Measurements from ENCODE around the gene UCK1.
A peak's percentile ranks its signal among the peaks of the same experiment; 100 is the strongest.

UCK1 gene

DNA sequence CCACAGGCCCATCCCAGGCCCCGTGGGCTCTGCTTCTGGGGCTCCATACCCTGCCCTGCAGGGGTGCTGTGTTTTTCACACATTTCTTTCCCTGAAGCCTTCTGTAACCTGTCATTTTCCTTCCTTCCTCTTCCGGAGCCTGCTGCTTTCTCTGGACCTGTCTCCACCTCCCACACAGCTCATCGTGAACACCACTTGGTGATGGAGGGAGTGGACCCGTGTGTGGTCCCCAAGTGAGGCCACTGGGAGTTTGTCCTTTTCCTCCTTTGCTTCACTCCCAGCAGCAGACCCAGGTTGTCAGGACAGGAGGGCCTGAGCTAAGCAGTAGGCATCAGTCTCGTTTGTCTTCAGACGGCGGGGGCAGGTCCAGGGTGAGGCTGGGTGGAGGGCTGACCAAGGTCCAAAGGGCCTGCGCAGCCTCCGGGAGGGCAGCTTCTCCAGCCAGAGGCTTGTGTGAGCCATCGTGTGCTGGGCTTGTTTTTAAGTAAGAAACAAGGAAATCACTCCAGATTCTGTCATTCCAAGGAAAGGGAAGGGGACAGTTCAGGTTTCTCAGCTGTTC, 34.1 kb downstream of the UCK1 start:
- DNase-seq (ENCODE audit: low read depth): no peak

DNA sequence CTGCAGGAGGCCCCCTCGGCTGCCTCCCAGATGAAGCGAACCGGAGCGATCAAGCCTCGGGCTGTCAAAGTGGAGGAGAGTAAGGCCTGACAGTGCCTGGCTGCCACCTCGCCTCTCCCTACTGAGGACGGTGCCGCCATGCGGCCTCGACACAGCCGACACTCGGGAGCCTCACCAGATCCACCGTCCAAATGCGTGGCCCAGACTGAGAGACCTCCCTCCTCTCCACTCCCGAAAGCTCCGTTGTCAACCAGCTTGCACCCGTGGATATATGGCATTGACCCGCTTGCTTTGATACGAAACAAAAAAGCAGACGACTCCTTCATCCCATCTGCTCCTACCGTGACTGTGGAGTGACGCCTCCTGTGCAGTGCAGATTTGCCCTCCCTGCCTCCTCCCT, 35.3 kb downstream of the UCK1 start:
- DNase-seq (ENCODE audit: low read depth): no peak

- no peak for DNase-seq (ENCODE audit: low read depth)
These were observed 36.7 kb downstream of the UCK1 start for GRCh38 chr9:131494296-131494870.

DNA sequence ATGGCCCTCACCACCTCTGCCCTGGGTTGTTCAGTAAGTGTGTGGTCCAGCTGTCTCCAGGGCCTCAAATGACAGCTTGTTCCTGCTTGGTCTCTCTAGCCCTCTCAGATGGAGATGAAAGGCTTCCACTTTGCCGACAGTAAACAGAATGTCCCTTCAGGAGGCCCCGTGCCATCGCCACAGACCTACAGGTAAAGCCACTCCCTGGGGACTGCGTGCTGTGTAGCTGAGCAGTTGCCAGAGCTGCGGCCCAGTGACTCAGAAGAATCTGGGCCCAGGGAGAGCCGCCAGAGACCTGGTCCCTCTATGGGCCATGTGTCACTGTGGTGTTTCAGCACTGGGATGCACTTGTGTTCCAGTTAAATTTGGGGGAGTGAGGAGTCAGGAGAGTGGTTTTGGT, 39.0 kb downstream of the UCK1 start:
- DNase-seq (ENCODE audit: low read depth): no peak

DNA sequence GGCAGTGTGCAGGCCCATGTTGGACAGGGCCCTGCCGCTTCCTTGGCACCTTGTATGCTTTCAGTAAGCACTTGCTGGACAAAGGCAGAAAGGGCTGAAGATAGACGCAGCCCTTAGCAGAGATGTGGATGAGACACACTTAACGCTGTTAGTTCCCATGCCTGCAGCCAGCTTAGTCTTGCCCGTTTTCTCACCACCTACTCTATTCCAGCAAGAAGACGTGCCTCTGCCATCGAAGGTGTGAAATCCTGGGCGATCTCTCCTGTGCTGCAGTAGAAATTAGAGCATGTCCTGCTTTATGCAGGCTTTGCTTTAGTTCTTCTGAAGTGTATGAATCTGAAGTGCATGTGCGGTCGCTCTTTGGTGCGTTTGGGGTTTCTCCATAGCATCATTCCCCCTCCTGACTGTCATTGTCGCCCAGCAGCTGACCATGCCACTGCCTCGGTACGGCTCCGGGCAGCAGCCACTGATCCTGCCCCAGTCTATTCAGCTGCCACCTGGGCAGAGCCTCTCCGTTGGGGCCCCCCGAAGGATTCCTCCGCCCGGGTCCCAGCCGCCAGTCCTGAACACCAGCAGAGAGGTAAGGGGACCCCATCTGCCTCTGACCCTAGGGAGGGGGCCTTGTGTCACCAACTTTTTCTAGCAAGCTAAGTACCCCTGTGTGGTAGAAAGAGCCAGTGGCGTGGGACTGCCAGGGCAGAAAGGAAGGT, 39.9 kb downstream of the UCK1 start:
- no peak for DNase-seq (ENCODE audit: low read depth)

DNA sequence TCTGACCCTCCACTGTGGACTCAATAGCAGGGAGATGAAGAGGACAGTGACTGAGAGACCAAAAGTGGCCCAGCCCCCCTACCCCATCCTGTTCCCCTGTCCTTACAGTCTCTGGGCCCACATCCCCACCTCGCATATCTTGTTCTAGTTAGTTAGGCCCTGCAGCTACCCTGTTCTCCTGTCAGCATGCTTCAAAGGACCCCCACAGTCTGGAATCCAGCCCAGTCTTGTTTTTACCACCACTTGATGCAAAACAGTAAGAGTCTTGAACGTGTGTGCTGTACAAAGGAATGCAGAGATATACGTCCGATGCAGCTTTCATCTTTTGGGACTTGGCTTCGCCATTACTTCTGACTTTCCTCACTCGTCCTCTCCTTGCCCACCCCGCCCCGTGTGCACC, 40.5 kb downstream of the UCK1 start:
- no peak for DNase-seq (ENCODE audit: low read depth)

DNA sequence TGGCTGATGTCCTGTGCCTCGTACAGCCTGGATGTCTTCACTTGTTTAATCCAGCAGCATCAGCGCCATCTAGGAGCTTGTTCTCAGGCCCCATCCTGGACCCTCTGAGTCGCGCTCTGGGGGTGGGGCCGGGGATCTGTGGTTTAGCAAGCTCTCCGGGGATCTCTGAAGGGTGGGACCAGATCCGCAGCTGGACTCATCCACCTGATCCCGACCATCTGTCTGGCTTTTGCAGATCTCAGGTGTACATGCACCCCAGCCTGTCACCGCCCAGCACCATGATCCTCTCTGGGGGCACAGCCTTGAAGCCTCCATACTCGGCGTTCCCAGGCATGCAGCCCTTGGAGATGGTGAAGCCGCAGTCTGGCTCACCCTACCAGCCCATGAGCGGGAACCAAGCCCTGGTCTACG, 43.4 kb downstream of the UCK1 start:
- DNase-seq (ENCODE audit: low read depth): no peak

GRCh38 chr9:131487001-131487400, 44.1 kb downstream of the UCK1 start:
- DNase-seq (ENCODE audit: low read depth): no peak

DNA sequence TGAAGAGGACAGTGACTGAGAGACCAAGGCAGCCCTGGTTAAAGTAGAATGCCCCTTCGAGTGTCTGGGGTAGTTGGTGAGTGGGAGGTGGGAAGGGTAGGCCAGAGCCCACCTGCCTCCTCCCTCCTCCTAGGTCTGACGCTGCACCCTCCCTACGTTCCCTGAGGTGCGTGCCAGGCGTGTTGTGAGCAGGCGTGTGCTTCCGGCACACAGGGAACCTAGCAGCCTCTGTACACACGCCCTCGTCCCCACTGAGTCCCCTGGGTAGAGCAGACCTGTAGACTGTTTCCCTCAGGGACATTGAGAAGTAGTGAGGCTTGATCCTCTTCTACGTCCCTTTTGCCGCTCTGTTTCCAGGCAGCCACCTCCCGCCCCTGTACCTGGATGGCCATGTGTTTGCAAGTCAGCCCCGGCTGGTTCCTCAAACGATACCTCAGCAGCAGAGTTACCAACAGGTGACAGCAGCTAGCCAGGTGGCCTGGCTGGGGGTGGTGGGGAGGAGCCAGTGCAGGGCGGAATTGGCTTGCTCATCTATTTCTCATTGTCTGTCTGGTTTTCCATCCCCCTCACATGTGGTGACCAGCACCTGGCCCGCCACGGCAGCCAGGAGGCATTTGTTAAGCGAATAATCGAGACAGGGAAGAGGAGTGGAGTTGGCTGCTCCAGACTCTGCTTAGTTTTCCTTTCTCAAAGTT, 45.2 kb downstream of the UCK1 start:
- no peak for DNase-seq (ENCODE audit: low read depth)

DNA sequence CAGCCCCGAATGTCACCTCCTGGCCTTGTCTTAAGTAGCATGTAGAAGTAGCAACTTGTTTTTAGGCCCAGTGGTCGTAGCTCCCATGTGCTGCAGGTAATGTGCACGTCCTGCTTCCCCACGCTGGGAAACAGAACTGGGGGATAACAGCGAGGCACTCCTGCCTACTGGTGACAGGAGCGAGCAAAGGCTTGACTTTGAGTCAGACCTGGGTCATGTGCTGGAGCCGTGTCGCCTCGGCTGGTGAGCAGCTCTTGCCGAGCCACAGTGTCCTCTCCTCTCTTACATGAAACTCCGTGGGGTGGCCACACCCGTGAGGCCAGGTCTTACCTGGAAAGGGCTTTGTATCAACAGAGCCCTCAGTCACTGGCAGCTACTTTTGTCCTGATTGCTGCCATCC, 45.9 kb downstream of the UCK1 start:
- DNase-seq (ENCODE audit: low read depth): no peak

DNA sequence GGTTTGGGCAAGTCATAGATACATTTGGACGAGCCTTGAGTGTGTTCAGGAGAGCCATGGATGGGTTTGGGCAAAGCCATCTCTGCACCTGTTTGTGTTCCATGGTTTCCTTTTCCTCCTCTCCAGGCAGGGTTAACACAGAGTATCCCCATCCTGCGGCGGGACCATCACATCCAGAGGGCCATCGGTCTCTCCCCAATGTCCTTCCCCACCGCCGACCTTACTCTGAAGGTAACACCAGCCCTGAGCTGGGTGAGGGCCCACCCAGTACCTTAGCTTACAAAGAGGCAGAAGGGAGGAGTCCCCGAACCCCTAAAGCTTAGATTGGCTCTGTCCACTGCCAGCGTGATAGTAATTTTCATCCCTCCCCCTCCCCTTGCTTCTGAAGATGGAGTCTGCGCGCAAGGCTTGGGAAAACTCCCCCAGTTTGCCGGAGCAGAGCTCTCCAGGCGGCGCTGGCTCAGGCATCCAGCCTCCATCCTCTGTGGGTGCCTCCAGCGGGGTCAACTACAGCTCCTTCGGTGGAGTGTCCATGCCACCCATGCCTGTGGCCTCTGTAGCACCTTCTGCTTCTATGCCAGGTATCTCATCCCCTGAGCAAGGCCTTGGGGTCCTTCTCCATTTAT, 46.4 kb downstream of the UCK1 start:
- no peak for DNase-seq (ENCODE audit: low read depth)

DNA sequence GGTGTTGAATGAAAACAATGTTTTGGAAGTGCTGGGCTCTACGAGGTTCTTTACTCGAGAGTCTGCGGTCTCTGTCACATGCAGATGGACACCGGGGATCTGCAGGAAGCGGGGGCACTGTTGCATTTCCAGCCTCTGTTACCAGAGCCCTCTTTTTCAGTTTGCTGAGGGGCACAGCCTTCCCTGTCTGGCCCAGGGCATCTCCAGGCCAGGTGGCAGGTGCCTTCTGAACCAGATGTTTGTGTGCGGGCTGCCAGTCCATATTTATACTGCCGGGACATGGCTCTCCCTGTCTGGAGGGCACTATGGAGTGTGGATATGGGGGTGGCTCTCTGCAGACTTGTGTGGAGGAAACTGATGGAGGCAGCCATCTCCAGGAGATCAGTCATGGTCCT, 47.0 kb downstream of the UCK1 start:
- no peak for DNase-seq (ENCODE audit: low read depth)

GRCh38 chr9:131483319-131484050, 47.6 kb downstream of the UCK1 start:
- no peak for DNase-seq (ENCODE audit: low read depth)

- DNase-seq (ENCODE audit: low read depth): no peak
These were observed 48.6 kb downstream of the UCK1 start for GRCh38 chr9:131482343-131483006.

DNA sequence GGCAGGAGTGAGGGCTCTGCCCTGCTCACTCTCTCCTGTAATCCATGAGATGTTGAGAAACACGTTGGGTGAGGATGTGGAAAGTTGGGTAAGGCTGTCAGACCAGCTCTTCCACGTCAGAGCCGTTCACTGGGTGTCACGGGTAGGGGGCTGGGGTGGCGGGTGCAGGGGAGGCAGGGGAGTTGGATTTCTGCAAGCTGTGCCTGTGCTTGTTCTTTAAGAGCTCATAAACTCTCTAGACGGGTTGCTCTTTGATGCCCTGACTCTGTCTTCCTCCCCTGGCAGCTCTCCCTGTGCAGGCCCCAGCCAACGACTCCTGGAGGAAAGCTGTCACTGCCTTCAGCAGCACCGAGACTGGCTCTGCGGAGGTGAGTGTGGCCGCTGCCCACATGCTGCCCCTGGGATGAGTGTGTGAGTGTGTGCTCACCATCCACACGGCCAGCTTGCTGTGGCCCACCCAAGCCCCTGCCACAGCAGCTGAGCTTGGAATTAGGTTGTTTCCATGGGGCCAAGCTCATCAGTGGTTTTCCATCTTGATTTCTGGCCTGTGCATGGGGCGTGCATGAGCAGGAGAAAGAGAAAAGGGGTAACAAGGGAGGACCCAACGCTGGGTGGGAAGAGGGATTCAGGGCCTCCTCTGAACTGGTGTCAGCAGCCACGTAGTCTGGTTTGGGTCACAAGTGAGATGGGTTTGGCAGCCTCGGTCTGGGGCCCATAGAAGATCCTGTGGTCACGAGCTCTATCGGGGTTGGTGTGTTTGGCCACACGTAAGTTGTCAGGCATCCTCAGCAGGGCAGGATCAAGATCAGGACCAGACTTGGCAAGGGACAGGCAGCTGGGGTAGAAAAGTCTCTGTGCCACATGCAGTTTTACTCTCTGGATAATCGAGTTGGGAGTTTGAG, 49.4 kb downstream of the UCK1 start:
- DNase-seq (ENCODE audit: low read depth): no peak

DNA sequence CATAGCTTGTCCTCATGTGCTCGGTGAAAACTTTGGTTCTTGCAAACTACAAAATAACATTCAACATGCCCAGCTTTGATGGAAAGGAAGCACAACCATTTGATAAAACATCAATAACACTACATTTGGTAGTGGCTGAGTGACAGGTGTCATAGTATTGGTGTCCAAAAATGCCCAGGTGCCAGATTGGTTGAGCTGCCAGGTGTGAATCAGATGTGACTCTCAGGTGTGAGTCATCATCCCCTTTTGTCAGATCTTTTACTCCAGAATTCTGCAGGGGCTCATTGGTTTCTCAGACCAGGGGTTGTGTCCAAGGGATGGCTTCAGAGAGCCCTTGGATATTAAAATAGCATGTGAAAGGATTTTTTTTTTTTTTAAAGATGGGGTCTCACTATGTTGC, 50.8 kb downstream of the UCK1 start:
- no peak for DNase-seq (ENCODE audit: low read depth)

DNA sequence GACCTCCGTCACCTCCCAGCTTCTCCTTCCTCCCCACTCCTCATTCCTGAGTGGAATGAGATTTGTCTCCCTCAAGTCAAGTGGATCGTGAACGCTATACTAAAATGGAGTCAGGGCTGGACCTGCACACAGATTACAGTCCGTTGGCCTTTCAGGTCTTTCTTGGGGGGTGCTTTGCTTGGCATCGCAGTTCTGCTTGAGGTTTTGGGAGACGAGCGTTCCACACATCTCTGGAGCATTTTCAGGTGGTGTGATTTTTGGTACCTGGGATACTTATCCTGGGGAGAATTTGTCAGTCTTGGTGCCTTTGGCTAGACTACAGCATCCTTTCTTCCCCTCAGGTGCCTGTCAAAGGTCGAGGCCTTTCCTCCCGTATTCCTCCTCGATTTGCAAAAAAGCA, 52.2 kb downstream of the UCK1 start:
- DNase-seq (ENCODE audit: low read depth): no peak

GRCh38 chr9:131478421-131478868, 52.6 kb downstream of the UCK1 start:
- peak; percentile 39 for DNase-seq (ENCODE audit: low read depth)

GRCh38 chr9:131477816-131478419, 53.1 kb downstream of the UCK1 start:
- no peak for DNase-seq (ENCODE audit: low read depth)

- no peak for DNase-seq (ENCODE audit: low read depth)
These were observed 53.7 kb downstream of the UCK1 start for GRCh38 chr9:131477367-131477766.

All from stimulated activated CD8-positive, alpha-beta memory T cell treated with anti-CD3 and anti-CD28 coated beads, Interleukin-4, amount 100 ng/mL, for 24 hours (primary cell).